IMR-90 (cell line): ENCODE data around the gene PSD. TPM values are rescaled to one million over a fixed set of nuclear protein-coding genes. Genes with fewer than 3 reads are reported as not detected.

Source experiments
- ATAC-seq: fragments of 200-7000 bp; cut with Tn5 transposase; 2 replicates; pipeline ENCODE4 v1.9.1; 2020; ENCODE audit warnings: low read depth, mild to moderate bottlenecking, moderate library complexity
- BruUV-seq: library from RNA; stranded (reverse); fragments of 400-500 nt; replicated peaks from 2 replicates; lab custom pipeline; 2021; lab: Mats Ljungman, UMichigan
- CTCF ChIA-PET: fragments of 300-600 bp; formaldehyde crosslinking; extraction: SDS; loops from one replicate; lab custom pipeline; 2021; ENCODE audit warnings: antibody characterized with exemption; lab: Yijun Ruan, JAX
- POLR2A ChIA-PET: fragments of 300-600 bp; sonication (Branson Sonifier 250); formaldehyde crosslinking; loops from one replicate; lab custom pipeline; 2022; ENCODE audit warnings: antibody characterized with exemption; ENCODE audit not compliant: unreplicated experiment; lab: Charles Lee
- DNase-seq: peaks from one replicate; pipeline ENCODE4 v3.0.0; 2013
- H2AFZ ChIP-seq: replicated peaks from 2 replicates; pipeline ENCODE3; 2013; ENCODE audit warnings: low read length, mild to moderate bottlenecking; ENCODE audit not compliant: poor library complexity
- H2AK5ac ChIP-seq: 2 replicates; pipeline ENCODE4 v1.6.1; 2013; ENCODE audit warnings: low read depth, low read length, inconsistent platforms
- H2AK9ac ChIP-seq: replicated peaks from 2 replicates; pipeline ENCODE3; 2013; ENCODE audit warnings: mild to moderate bottlenecking, low read depth, low read length, moderate library complexity; ENCODE audit not compliant: poor library complexity
- H2BK120ac ChIP-seq: 2 replicates; pipeline ENCODE4 v1.6.1; 2013; ENCODE audit warnings: low read depth, low read length, inconsistent platforms
- H2BK15ac ChIP-seq: 3 replicates; pipeline ENCODE4 v1.6.1; 2013; ENCODE audit warnings: low read depth, low read length, inconsistent platforms
- H2BK20ac ChIP-seq: 2 replicates; pipeline ENCODE4 v1.6.1; 2013; ENCODE audit warnings: low read depth, mild to moderate bottlenecking, inconsistent platforms, low read length, moderate library complexity
- H2BK5ac ChIP-seq: 2 replicates; pipeline ENCODE4 v1.6.1; 2013; ENCODE audit warnings: mild to moderate bottlenecking, low read depth, low read length, inconsistent platforms; ENCODE audit not compliant: poor library complexity, severe bottlenecking
- H3K14ac ChIP-seq: replicated peaks from 2 replicates; pipeline ENCODE4 v1.6.1; 2013; ENCODE audit warnings: low read depth, low read length, inconsistent platforms
- H3K18ac ChIP-seq: 2 replicates; pipeline ENCODE4 v1.6.1; 2013; ENCODE audit warnings: low read depth, low read length, control low read depth
- H3K23ac ChIP-seq: 2 replicates; pipeline ENCODE4 v1.6.1; 2013; ENCODE audit warnings: low read depth, low read length, inconsistent platforms
- H3K27ac ChIP-seq: 2 replicates; pipeline ENCODE4 v1.5.1; 2013; ENCODE audit warnings: mild to moderate bottlenecking, control low read depth, low read length; ENCODE audit not compliant: insufficient read depth
- H3K27me3 ChIP-seq: 2 replicates; pipeline ENCODE4 v1.6.1; 2013; ENCODE audit warnings: low read length; ENCODE audit not compliant: control insufficient read depth, insufficient read depth
- H3K36me3 ChIP-seq: 2 replicates; pipeline ENCODE4 v1.6.1; 2013; ENCODE audit warnings: low read length, mixed read lengths; ENCODE audit not compliant: control insufficient read depth, insufficient read depth
- H3K4ac ChIP-seq: 2 replicates; pipeline ENCODE4 v1.6.1; 2013; ENCODE audit warnings: low read depth, low read length, inconsistent platforms
- H3K4me1 ChIP-seq: 2 replicates; pipeline ENCODE4 v1.6.1; 2013; ENCODE audit warnings: low read length, mixed read lengths; ENCODE audit not compliant: control insufficient read depth, insufficient read depth
- H3K4me2 ChIP-seq: 2 replicates; pipeline ENCODE4 v1.6.1; 2013; ENCODE audit warnings: low read depth, mild to moderate bottlenecking, control low read depth, low read length, moderate library complexity
- H3K4me3 ChIP-seq: 2 replicates; pipeline ENCODE4 v1.5.1; 2013; ENCODE audit warnings: low read depth, mild to moderate bottlenecking, control low read depth, low read length, moderate library complexity; ENCODE audit not compliant: insufficient read depth
- H3K56ac ChIP-seq: 2 replicates; pipeline ENCODE4 v1.6.1; 2013; ENCODE audit warnings: low read length, inconsistent platforms; ENCODE audit not compliant: insufficient read depth; ENCODE audit errors: extremely low read depth
- H3K79me1 ChIP-seq, 2 experiments: 2 replicates each; pipeline ENCODE4 v1.6.1; 2013; ENCODE audit warnings: low read length in 2 of 2, inconsistent platforms in 1 of 2, low read depth in 1 of 2
- H3K9ac ChIP-seq: 2 replicates; pipeline ENCODE4 v1.6.1; 2013; ENCODE audit warnings: low read depth, low read length, control low read depth
- H3K9me1 ChIP-seq: 2 replicates; pipeline ENCODE4 v1.6.1; 2013; ENCODE audit warnings: low read length, inconsistent platforms; ENCODE audit not compliant: insufficient read depth
- H3K9me3 ChIP-seq: 2 replicates; pipeline ENCODE4 v1.6.1; 2013; ENCODE audit warnings: low read length; ENCODE audit not compliant: control insufficient read depth, insufficient read depth
- H4K20me1 ChIP-seq: 2 replicates; pipeline ENCODE4 v1.6.1; 2013; ENCODE audit warnings: low read length, inconsistent platforms; ENCODE audit not compliant: insufficient read depth
- H4K5ac ChIP-seq: 2 replicates; pipeline ENCODE4 v1.6.1; 2013; ENCODE audit warnings: mild to moderate bottlenecking, low read depth, low read length, control low read depth
- H4K8ac ChIP-seq, 2 experiments: 2 replicates each; pipeline ENCODE4 v1.6.1; 2013; ENCODE audit warnings: low read depth in 2 of 2, low read length in 2 of 2, control low read depth in 1 of 2, inconsistent platforms in 1 of 2
- H4K91ac ChIP-seq: 2 replicates; pipeline ENCODE4 v1.6.1; 2013; ENCODE audit warnings: low read depth, low read length, inconsistent platforms; ENCODE audit not compliant: insufficient read depth
- CHD1 ChIP-seq: IDR thresholded peaks from 2 replicates; pipeline ENCODE4 v1.6.1; 2012; ENCODE audit warnings: low read depth, low read length, improper control_type of control experiment
- CTCF ChIP-seq: conservative IDR thresholded peaks from 2 replicates; pipeline ENCODE4 v1.5.1; 2012; ENCODE audit warnings: mild to moderate bottlenecking, low read depth, low read length, improper control_type of control experiment
- NFE2L2 ChIP-seq: fragments of 150-350 bp; IDR thresholded peaks from 2 replicates; pipeline ENCODE4 v1.6.1; 2016; ENCODE audit warnings: low read depth, mild to moderate bottlenecking, low read length
- RAD21 ChIP-seq: IDR thresholded peaks from 2 replicates; pipeline ENCODE4 v1.6.1; 2012; ENCODE audit warnings: low read length, improper control_type of control experiment
- RFX5 ChIP-seq: IDR thresholded peaks from 2 replicates; pipeline ENCODE4 v1.8.0; 2012; ENCODE audit warnings: low read depth, mild to moderate bottlenecking, low read length, moderate library complexity
- USF2 ChIP-seq: fragments of 150-350 bp; IDR thresholded peaks from 2 replicates; pipeline ENCODE4 v1.6.1; 2017; ENCODE audit warnings: mild to moderate bottlenecking, antibody characterized with exemption, low read length, low read depth
- WGBS, 2 experiments: methylation state at CpG; one replicate each; pipeline versions ENCODE4 v1.1.5 to v1.1.7; 2013; ENCODE audit warnings: missing lambda C conversion rate in 2 of 2; ENCODE audit not compliant: insufficient read length in 1 of 2; ENCODE audit errors: extremely low coverage in 2 of 2; 5-methylcytosine and 5-hydroxymethylcytosine counted together
- dilution Hi-C: fragments of 300-500 bp; cut with HindIII; formaldehyde crosslinking; loops from one replicate; pipeline ENCODE4 v1.14.3; 2018; ENCODE audit warnings: low sequenced_read_pairs; ENCODE audit not compliant: unreplicated experiment
- in situ Hi-C: fragments of 300-500 bp; cut with MboI; formaldehyde crosslinking; loops from 3 replicates; pipeline ENCODE4 v1.14.3; 2019; ENCODE audit warnings: low sequenced_read_pairs, inconsistent platforms, mixed read lengths
- intact Hi-C: fragments of 100-400 bp; cut with micrococcal nuclease; formaldehyde crosslinking; loops from 2 replicates; pipeline ENCODE4 v1.10.0; 2022
- polyA plus RNA-seq, 3 experiments: library from polyadenylated mRNA; depleted of rRNA; stranded (reverse); fragments of >200 nt; gene quantifications; 2 replicates each; pipeline ENCODE4 v1.2.3, GENCODE V29; 2012; ENCODE audit warnings: low replicate concordance in 1 of 3
- total RNA-seq: library from RNA; depleted of rRNA; stranded (reverse); fragments of >200 nt; gene quantifications from 2 replicates; pipeline ENCODE4 v1.2.3, GENCODE V29; 2012

Gene PSD
- total and polyA plus RNA-seq, 2 of the 4 experiments (the other 2 are of a cell fraction), result 2.0 to 4.4 TPM

GRCh38 chr10:102402512-102402896 is 16.1 kb downstream of the PSD start:
- peaks cover 22% of the 10 kb centered on the region for H3K36me3 ChIP-seq
- H3K4me2 ChIP-seq, result no peak overlapping the region
- no CpG with 5 or more reads among the region's 5 CpGs for WGBS, 2 experiments
- DNase-seq (no peak), ATAC-seq (no peak)
- H3K4me1 ChIP-seq, result peaks cover 11% of the 10 kb centered on the region
- peaks cover 13 to 15% of the 10 kb centered on the region in 2 experiments; a peak in 3 of 4 replicates for H3K79me1 ChIP-seq
- no peak overlapping the region for H4K8ac ChIP-seq
- H2BK120ac ChIP-seq, result no peak overlapping the region
- H3K9me1 ChIP-seq, result no peaks in the 10 kb centered on the region; the same call in 1 of the 2 replicates
- TF ChIP-seq CHD1 (no peak), RAD21 (no peak), CTCF (no peak), RFX5 (no peak), NFE2L2 (no peak), USF2 (no peak)
- no peak overlapping the region for H3K4ac ChIP-seq
- H2AFZ ChIP-seq, result no peak overlapping the region
- H4K20me1 ChIP-seq, result peaks cover 6% of the 10 kb centered on the region
- intact Hi-C loops (no loop called here), dilution Hi-C loops (no loop called here), in situ Hi-C loops (no loop called here)
- no peak overlapping the region for H4K91ac ChIP-seq
- H3K14ac ChIP-seq, result no peak overlapping the region
- H3K27me3 ChIP-seq, result no peaks in the 10 kb centered on the region
- no peak overlapping the region for H2AK9ac ChIP-seq
- H2BK15ac ChIP-seq, result no peak overlapping the region
- H2BK5ac ChIP-seq, result no peak overlapping the region
- no peak overlapping the region for H3K4me3 ChIP-seq
- no peak overlapping the region for H3K23ac ChIP-seq
- CTCF ChIA-PET, result interaction anchor here (0.6 to 0.9 kb wide), 2 partner anchors 8 to 173 kb away, joined by 3 to 4 read pairs; no protein-coding TSS in a partner anchor
- H3K9ac ChIP-seq, result no peak overlapping the region
- H3K27ac ChIP-seq, result no peak overlapping the region
- no peak overlapping the region for H2AK5ac ChIP-seq
- no peaks in the 10 kb centered on the region for H3K9me3 ChIP-seq
- H3K56ac ChIP-seq, result no peak overlapping the region
- H3K18ac ChIP-seq, result no peak overlapping the region
- no TSS peak for BruUV-seq
- POLR2A ChIA-PET, result no interaction called here
- no peak overlapping the region for H2BK20ac ChIP-seq
- H4K5ac ChIP-seq, result no peak overlapping the region
